NCI-H2029 (cell line): Measurements from ENCODE around the gene CDC25C.
"Not testable (repeated sequence)": the region's sequence is repeated elsewhere in the genome, so short reads cannot be mapped to it uniquely, and the experiment has no call there.

Source experiments
- DNase-seq: peaks from one replicate; lab custom pipeline; 2025; lab: John Stamatoyannopoulos, UW

Gene CDC25C

DNA sequence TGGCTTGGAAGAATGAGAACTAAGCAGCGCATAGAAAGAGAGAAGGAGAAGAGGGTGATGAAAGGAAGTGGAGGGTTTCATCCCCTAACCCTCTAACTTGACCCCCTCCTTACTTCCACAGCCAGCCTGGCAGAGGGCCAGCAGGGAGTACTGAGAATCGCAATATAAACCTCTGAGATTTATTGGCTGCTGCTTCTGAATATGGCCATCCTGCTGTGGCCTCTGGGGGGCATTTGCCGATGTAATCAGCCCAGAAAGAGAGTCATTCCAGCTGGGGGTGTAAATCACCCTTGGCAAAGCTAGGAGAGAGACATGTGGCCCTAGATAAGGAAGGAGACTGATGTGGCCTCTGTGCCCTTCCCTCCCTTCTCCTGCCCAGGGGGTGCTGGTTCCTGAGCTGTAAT is 56.2 kb downstream of the CDC25C start:
- no peak for DNase-seq

DNA sequence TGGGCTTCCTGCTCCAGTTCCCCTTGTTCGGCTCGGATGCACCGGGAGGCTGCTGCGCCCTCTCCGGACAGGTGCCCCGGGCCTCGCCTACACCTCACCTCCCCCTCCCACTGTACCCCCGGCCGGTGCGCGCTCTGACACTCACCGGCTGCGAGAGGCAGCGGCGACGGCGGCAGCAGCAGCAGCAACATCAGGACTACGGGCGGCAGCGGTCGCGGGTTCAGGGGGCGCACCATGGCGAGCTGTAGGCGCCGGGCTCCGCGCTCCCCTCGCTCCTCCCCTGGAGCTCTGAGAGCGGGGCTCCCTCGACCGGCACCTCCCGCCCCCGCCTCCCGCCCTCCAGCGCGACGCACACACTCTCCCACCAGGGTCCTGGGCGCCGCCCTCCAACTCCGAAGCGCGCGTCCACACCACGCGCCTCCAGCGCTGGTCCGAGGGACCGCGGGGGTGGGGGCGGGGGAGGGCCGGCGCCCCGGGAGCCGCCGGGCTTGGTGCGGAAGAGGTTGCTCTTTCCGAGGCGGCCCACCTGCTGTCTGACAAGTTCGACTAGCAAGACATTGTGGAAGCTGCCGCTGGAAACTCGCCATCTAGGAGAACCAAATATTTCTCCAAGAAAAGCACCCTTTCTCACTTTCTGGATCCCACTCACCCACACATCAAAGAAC is 57.3 kb downstream of the CDC25C start, which contains the start of gene GFRA3:
Gene GFRA3, minus strand, starts transcription at position 433 of the 665 bp plus-strand sequence. Its CDS starts 197 bp downstream, at position 236.
- DNase-seq = no peak

DNA sequence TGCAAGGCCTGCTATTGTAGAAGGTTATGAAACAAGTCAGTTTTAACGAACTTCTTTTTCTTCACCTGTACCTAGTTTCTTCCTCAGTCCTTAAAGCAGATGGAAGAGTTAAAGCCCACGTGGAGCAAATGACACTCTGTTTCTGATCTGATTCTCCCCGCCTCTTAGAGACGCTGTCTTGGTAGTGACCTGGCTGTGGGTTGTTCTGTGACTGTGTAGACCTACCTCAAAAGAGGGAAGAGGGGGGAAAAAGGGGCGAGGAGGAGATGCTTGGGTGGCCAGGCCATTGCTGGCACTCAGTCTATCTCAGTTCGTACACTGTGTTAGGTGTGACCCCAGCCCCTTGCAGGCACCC is 57.8 kb downstream of the CDC25C start:
- no peak for DNase-seq

DNA sequence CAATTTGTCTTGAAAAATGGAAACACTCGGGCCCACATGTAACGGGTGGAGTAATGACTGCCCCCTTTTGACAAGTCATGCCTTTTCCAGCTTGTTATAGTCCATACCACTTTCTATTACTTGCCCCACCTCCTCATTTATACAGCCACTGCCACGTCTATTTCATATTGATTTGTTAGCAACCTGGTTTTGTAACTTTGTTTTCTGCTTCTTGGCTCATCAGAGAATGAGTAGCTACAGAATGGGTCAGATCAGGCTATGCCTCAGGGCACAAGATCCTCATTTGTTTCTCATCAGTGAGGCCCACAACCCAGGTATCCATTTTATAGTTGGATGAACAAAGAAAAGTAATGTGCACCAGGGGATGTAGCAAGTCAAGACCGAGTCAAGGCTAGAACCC is 58.9 kb downstream of the CDC25C start:
- no peak for DNase-seq

DNA sequence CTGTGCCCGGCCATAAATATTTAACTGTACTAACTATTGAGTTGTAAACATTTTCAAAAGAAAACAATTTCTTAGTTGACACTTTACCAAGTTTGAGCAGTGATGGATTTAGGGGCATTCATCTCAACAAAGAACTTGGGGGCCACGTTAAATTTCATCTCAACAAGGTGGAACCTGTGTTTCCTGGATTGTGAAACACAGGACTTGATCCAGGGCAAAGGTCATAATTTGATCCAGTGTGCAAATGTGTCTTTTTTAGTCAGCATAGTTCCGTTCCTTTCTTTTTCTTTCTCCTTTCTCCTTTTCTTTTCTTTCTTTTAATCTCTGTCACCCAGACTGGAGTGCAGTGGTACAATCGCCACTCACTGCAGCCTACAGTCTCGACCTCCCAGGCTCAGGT is 60.3 kb downstream of the CDC25C start:
- no peak for DNase-seq

DNA sequence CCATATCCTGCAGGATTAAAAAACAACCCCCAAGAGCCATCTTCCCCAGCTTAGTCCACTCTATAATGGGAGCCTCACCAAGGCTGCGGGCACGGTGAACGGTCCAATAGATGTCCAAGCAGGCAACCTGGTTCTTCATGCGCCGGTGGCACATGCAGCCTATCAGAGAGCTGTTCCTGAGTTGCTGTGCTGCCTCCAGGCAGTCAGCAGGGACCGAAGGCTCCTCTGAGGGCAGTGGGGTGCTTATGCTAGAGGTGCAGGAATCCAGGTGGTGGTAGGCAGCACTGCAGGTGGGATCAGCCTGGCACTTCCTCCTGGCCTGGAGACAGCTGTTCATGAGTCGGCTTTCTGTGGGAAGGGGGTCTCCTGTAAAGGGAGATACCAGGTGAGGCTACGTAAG is 67.4 kb downstream of the CDC25C start:
- DNase-seq = no peak

DNA sequence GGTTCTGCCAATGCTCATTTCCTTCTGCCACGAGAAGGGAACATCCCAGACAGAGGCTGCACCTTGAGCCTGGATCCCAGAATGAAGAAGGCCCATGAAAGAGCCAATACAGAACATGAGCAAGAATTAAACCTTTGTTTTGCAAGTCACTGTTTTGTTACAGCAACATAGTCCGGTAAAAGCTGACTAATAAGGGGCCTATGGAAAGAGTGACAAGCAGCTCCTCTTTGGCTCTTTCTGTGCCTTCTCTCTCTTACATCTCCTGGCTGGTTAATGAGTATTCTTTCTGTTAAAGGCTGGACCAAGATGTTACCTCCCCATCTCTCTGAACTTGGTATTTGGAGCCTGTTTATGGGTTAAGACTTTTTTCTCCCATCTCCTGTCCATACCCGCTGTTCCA is 68.0 kb downstream of the CDC25C start:
- no peak for DNase-seq

DNA sequence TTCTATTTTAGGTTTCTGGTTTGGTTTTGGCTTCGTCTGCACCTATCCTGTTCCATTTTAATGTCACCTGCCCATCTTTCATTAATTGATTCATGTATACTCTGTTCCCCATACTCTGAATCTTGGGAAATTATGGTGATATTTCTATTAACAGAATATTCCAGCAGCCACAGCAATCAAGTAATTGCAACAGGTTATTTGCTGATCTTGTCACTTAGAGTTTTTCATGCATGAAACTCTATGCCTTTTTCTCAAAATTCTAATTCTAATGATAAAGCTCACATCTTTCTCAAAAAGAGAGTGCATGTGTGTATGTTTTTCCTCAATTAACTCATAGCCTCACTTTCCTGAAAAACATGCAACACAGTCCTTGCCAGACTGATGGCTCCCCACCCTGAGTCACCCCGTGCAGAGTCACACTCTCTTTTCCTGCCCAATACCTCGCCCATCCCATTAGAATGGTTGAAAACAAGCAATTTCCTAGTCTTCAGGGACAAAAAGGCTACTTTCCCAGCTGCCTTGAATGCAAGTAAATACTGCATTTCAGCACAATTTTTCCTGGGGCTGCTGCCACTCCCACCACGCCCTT is 72.8 kb downstream of the CDC25C start:
- no peak for DNase-seq

DNA sequence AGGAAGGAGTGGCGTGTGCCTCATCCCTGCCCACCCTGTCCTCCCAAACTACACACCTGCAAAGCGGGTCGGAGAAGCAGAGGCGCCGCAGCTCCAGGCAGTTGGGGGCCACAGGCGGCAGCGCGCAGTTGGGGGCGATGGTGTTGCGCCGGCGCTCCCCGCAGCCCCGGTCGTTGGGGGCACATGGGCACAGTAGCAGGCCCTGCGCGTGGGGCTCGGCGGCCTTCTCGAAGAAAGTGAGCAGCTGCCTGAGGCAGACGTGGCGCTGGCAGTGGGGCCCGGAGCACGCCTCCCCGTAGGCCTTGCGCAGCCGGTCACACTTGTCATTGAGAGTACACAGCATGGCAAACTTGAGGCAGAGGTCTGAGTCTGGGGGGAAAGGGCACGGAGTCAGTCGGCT is 74.0 kb downstream of the CDC25C start:
- no peak for DNase-seq

DNA sequence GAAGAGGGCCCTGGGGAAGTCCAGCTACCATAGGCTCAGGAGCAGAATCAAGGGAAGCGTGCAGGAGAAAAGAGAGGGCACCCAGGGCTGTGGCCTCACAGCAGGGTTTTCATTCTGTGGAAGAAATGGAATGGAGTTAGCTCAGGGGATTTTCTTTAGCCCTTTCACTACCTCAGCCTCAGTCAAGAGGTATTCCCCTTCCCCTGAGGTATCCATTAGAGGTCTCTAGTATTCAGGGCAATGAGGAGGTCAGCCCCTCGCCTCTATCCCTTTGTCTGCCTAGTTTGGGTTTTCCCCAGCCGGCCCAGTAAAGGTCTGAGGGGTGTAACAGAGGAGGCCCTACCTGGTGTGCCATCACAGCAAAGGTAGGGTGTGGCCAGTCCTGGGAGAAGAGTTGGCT is 78.7 kb downstream of the CDC25C start:
- DNase-seq = no peak

DNA sequence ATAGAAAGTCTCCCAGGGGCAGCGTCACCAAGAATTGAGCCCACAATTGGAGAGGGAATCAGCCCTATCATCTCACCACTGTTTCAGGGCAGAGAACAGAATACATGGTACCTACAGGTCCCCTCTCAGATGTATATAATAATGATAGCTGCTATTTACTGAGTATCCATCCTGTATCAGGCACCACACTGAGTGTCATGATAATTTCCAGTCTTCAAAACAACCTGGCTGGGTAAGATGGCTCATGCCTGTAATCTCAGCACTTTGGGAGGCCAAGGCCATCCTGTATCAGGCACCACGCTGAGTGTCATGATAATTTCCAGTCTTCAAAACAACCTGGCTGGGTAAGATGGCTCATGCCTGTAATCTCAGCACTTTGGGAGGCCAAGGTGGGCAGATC is 83.8 kb downstream of the CDC25C start:
- DNase-seq = not testable (repeated sequence)

DNA sequence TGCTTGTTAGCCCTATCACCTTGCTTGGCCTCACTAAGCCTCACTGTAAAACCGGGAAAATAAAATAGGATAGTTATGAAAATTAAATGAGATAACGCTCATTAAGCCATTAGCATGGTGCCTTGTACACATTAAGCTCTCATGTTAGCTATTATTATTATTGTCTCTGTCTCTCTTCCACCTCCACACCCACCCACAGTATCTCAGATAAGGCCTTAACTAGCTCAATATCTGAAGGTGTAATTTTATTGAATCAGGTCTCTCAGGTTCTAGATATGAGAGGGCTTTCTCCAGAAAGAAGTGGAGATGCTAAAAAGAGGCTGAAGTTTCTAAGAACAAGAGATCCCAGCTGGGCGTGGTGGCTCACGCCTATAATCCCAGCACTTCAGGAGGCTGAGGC is 84.8 kb downstream of the CDC25C start:
- DNase-seq = no peak

DNA sequence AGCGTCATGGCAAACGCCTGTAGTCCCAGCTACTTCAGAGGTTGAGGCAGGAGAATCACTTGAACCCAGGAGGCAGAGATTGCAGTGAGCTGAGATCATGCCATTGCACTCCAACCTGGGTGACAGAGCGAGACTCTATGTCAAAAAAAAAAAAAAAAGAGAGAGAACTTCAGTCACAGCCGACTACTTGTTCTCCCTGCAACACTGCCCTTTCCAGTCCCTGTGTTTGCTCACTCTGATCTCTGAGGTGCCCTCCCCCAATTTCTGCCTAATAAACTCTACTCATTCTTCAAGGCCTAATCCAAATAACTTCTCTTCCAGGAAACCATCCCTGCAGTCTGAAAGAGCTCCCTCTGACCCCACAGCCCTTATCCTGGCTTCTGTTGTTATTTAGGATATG is 85.3 kb downstream of the CDC25C start:
- DNase-seq = no peak

DNA sequence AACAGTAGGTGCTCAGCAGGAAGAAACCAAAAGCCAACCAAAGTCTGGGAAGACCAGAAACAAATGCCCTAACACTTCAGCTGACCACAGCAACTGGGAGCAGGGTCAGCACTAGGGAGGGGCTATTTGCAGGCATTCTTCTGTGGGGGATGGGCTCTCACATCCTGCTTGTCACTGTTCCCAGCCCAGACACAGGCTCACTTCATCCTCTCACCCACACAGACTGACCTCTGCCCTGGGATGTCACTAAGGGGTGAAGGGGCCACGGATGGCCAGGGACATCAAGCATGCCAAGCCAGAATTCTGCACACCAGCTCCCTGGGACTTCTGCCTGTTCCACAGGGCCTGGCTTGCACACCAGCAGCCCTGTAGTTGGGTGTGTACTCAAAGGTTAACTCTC is 85.9 kb downstream of the CDC25C start:
- DNase-seq = no peak

DNA sequence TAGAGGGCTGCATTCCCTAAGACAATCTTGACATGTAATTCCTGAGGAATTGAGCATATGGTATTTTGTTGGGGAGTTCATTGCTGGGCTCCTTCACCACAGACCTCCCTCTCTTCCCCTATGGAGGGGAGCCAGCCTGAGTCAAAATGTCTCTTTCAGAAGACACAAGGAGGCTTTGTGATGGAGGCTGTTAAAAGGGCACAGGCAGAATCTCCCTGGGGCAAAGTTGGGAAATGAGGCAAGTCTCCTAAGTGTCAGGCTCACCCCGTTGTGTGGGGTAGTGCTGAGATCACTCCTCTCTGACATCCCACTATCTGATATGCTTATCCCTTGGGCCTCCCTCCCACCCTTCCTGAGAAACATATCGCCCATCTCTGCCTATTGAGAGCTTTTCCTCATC is 87.8 kb downstream of the CDC25C start:
- DNase-seq = no peak

DNA sequence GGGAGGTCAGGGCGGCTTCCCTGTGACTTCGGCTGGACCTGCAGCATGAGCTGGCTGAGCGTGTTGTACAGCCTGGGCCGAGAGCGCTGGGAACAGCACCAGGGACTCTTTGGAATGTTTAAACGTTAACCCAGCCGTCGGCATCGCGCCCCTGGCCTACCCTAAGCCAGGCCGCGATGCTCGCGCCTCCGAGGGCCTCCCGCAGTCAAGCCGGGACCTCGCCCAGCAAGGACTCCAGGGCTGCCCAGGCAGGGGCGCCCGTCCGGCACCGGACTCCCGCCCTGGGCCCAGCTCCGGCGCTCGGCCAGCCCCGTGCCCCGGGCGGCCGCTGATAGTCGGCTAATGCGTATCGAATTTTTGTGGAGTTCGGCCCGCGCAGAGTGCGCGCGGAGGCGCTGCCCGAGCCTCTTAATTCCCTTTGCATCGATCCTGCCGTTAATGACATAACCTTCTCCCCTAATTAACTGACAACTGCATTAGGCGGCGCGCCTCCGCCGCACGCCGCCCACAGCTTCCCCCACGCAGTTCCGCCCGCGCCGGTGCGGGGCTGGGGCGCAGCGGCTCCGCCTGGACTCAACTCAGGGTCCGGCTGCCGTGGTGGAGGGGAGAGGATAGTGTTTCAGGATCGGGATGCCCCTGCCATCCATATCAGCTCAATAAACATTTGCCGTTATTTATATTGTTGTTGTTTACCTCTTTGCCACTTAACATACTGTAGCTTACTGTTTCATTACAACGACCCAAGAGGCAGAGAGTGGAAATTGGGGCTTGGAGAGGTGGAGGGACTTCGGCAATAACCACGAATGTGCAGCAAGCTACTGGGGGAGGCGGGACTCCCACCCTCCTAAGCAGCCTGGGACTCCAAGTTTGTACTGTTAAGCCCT is 89.7 kb downstream of the CDC25C start:
- DNase-seq = no peak

DNA sequence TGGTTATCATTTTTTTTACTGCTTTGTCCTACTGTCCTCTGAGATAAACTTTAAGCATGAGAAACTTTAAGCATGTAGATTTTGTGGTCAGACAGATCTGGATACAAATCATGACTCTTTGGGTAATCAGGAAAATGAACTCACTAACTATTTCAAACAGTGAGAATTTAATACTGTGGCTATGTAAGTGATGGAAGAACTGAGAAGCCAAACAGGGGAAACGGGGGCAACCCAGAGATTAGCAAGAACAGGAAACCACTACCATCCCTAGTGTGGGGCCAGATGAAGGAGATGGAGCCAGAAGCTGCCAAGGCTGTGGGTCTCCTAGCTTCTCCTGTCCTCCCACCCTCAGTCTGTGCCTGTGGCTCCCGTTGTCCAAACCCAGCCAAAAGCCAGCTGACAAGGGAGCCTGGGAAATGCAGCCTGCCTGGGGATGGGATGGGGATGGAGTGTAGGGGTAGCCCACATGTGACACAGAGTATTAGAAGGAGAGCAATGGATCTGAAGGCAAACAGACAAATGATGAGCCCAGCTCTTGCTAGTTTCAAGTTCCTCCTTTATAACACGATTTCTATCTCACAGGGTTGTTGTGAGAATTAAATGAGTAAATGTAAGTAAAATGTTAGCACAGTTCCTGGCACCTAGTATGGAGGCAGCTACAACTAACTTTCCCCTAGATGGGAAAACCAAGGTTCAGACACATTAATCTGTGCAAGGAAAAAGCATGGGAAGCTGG is 90.8 kb downstream of the CDC25C start:
- DNase-seq = no peak

DNA sequence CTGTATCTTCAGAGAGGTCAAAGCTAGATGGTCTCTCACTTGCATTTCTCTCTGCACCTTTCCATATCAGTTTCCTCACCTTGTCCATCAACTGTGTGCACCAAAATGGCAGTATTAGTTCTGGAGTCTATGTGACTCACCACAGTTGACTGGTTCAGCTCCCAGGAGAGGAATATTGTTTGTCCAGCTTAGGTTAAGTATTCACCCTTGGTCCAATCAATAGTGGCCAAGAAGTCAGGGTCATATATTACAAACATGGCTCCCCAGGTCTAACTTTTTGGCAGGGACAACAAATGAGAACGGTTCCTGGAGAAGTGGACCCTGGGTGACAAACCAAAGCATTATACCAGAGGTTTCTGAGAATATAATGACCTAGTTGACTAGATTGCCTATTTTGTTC is 93.6 kb downstream of the CDC25C start:
- no peak for DNase-seq
